HG03354 (cell line): ENCODE data around the gene NFASC.

ENCODE experiments used
- ATAC-seq: cut with Tn5 transposase; IDR thresholded peaks from one replicate; pipeline ENCODE4 v1.9.1; 2021; ENCODE audit warnings: mild to moderate bottlenecking; ENCODE audit not compliant: unreplicated experiment, poor library complexity, severe bottlenecking

NFASC gene

DNA sequence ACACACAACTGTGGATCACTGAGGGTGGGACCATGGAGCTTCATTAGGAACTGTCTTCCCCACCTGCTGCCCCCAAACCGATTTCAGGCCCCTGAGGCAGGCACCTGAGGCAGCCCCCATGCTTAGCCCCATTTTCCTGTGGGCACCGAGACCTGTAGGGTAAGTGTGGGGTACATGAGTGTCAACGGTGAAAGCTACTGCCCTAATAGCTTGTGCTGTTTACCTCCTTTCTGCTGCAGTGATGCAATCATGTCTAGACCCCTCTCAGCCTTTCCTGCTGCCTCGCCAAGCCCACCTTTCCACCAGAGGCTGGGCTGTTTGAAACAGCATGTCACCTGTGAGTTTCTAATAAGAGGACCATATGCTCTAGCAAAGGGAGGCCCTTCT, 53.0 kb downstream of the NFASC start:
- ATAC-seq = no peak

DNA sequence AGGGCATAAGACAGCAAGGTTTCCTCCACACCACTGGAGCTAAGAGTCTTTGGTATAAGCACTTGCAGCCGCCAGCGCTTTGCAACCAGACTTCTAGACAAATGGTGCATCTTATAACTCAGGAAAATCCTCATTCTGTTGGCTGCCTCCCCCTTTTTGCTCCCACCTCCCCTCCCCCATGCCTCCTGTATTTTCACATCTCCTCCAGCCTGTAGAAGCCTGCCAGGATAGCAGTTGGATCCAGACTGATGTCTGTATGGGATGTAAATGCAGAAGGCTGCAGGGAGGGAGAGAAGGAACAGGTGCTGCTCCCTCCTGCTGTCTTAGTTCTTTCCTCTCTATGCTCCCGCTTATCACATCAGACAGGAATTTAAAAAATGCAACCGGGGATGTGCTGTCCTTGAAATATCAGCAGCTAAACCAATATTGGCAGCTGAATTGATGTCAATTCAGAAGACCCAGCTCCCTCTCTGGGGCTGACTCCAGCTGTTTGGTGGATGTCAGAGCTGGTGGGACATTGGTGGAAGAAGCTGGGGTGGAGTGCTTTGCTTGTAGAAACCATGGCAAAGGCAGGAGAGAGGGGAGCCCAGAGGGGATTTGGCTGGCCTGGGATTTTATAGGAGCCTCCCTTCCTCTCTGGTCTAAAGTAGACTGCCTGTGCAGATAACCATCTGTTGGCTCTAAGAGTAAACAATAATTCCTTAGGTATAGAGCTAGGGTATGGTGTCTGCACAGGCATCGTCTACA, 53.5 kb downstream of the NFASC start:
- no peak for ATAC-seq

DNA sequence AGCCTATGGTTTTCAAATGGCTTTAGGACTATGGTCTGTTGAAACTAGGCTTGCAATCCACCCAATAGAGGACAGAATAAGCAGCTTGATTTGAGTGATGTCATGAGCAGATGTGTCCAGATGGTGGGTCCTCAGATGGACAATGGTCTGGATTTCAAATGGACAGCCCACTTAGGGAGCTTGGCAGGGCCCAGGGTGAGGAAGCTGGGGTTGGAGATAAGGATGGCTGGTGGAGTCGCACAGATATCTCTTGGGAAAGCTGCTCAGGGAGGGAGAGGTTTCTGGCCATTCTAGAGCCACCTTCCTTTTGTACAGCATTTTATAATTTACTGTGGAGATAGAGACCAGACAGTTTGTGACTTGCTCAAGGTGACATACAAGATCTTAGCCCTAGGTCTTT, 55.0 kb downstream of the NFASC start:
- ATAC-seq = no peak

DNA sequence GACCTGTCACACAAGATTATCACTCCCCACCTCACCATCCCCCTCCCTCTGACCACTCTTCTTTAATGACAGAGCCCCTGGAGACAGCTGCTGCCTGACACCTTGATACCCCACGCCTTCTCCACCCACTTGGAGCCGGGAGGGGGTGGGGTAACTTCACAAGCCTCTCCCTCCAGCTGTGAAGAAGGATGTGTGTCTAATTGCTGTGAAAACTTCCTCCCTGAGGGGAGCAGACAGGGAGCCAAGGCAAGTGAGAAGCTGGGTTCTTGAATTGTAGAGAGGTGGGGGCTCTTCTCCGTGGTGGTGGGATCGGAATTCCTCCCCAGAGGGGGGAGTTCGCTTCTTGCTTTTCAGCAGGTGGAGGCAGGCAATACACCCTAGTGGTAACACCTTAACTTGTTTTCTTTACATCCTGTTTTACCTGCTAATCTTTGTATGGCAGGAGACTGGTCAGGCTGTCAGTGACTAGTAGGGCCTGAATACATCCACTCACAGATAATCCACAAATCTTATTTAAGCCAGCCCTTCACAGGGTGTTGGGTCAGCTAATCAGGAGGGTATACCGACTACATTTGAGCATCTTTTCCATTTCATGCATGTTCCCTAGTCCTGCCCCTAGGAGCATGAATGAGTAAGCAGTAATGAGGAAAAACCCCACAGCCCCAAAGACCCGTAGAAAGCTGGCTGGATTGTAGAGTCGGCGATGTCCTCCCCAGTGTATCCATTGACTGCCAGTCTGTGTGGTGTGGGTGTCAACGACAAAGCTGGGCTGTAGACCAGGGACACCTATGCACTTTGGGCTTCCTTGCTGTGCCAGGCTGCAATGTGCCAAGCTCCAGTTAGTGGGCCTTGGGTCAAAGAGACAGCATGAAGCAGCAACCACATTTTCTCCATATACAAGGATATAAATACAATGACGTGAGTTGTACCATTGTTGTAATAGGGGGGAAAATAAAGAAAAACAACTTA, 57.3 kb downstream of the NFASC start:
- ATAC-seq = no peak

DNA sequence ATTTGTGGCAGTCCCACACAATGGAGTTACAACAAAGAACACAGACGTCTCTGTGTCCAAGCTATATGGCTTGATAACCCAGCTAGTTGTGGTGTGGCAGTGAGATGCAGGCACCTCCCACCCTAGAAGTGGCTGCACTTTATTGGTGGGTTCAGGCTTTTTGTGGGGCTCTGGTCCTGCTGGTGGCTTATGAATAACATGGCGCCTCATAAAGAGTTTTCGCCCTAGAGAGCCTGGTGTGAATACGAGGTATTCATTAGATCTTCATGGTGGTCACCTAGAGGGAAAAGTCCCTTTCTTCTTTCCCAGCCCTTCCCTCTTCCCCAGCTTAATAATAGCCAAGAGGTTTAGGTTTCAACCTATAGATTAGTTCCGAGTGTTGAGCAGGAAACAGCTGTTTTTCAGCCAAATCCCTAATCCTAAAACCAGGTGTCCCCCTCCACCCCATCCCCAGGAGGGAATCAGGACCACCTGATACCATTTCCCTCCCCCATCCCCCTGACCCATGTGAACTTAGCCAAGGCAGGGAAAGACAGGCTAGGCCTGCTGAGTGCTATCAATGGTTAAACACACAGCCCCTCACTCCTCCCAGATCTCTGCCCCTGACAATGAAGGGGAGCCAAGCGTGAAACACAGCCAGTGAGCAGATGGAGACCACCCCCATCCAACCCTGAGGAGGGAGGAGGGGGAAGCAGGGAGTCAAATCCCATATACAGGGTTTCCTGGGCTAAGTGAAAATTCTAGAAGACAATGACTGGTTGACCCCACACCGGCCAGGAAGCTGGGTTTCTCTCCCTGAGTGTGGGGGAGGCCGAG, 58.2 kb downstream of the NFASC start:
- no peak for ATAC-seq

DNA sequence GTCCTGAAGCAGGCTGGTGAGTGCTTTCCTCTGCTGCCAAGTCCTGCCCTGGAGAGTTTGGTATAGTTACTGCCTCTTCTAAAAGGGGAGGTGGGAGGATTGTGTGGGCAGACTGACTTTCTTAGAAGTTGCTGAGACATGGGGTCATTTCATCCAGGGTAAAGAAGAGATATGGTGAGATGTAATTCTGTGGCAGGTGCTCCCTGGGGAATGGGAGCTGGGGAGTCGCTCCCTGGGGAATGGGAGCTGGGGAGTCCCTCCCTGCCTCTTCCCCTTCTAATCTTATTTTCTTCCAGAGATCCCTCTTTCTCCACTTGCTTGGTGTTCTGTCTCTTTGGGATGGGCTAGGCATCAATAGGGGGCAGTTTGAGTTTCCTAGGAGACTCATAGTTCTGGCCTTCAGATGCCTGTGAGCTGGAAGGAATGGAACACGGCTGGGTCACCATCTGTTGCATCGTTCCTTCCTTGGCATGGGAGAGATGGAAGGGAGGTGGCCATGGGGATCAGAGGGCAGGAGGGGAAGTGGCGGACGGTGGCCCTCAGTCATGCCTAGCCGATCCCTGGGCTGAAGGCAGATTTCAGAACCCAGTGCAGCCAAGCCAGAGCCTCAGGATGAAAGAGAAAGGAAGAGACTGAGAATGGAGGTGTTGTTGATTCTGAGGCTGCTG, 59.0 kb downstream of the NFASC start:
- ATAC-seq = no peak

DNA sequence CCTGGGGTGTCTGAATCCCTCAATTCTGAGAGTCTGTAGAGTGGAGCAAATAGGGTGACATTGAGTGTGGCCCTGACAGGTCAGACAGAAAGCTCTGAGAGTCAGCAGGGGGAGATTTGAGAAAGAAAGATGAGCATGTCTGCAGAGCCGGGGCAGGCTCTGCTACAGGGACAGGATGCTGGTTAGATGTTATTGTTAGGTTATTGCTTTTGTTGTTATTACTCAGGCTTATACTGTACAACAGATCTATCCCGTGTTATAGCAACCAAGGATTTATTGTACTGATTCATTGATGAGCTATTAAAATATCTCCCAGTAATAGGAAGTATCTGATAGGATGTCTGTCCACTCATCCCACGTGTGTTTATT, 59.5 kb downstream of the NFASC start:
- no peak for ATAC-seq

DNA sequence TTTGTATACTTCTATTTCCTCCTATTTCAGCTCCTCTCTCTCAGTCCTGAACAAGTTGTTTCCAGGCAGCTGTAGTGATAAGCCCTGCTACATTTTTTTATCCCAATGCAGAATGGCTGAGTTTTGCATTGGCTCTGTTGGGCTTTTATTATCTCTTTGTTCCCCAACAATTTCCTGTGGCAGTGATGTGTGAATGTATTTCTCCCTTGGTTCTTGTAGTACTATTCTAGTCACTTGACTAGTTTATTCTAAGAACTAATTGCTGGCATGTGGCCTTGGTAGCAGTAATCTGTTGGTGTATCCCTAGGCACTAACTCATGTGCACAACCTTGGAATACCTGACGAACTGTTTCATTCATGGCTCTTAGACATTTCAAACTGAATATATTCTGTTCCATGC, 60.7 kb downstream of the NFASC start:
- no peak for ATAC-seq

DNA sequence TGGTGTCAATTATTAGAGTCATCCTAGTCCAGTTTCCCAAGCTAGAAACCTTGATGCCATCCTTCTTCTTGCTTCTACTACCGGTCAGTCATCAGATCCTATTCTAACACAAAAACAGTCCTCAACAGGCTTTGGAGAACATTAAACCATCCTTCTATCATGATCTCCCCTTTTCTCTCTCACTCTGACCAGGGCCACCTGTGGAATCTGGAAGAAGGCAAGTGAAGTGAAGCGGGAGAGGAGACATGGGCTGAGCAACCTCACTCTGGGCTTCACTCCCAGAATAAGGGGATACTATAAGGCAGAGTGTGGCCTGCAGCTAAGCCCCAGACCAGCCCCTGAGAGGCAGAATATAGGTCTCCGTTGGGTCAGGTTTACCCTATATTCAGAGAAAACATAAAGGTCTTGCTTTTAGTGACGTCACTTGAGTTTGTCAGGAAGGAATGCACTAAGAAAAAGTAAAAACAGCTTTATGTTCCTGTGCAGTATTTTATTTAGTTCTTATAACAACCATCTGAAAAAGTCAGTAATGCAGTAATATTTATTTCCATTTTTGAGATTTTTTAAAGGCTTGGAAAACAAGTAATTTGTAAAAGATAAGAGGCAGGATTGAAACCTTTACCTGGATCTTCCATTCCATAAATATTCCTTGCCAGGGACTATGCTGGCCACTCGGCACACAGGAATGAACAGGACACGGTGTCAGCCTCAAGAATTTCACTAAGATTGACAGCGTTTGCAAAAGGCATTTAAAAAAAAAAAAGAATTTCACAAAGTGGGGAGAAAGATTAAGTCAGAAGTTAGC, 61.3 kb downstream of the NFASC start:
- ATAC-seq = no peak

DNA sequence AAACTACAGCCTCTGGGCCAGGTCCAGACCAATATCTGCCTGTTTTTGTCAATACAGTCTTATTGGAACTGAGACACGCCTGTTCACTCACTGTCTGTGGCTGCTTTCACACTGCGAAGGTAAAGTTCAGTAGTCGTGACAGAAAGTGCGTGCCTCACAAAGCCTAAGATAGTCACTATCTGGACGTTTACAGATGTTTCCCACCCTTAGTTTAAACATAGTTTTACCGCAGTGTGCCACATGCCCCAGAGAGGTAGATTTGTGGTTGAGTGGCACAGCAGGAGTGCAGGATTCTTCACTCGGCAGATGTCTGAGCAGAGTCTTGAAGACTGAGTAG, 61.9 kb downstream of the NFASC start:
- ATAC-seq = no peak

DNA sequence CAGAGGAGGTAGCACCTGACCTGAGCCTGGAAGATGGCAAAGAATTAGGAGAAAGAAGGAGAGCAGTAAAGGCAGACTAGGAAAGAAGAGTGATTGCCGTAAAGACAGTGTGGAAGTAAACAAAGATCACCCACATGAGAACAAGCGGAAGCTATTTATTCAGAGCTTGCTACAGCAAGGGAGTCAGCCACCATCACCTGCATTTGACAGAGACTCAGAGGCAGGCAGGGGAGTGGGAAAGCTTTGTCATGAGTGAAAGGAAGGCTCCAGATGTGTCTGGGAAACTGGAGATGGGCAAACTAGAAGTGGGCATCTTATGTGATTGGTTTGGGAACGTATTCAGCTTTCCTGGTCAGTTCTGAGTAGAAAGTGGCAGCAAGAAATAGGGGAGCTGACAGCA, 64.5 kb downstream of the NFASC start:
- no peak for ATAC-seq

DNA sequence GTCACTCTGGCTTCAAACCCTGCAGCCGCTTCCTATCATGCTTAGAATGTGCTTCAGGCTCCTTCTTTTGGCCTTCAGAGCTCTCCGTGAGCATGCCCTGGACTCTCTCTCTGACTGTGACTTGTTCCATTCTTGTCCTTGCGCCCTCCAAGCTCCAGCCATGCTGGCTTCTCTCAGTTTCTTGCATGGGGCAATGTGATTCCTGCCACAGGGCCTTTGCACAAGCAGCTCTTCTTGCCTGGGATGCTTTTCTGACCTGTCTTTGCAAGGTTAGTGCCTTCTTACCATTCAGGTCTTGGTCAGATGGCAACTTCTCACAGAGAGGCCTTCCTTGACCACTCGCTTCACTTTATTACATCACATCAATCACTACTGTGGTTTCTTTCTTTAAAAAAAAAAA, 66.1 kb downstream of the NFASC start:
- ATAC-seq = no peak

DNA sequence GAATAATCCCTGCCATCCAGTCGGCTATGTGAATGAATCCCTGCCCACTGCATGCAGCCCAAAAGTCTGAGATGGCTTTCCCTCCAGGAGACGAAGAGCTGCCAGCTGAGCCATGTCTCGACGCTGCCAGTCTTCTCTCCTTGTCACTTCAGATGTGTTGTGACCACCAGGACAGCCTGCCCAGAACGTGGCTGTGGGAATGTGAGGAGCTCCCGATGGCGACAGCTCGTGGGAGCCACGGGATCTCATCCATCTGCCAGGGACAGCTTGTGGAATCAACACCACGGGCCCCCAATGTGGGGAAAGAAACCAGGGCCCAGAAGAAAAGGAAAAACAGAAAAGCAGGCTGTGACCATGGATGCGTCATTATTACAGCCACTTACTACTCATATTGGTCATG, 67.2 kb downstream of the NFASC start:
- no peak for ATAC-seq

DNA sequence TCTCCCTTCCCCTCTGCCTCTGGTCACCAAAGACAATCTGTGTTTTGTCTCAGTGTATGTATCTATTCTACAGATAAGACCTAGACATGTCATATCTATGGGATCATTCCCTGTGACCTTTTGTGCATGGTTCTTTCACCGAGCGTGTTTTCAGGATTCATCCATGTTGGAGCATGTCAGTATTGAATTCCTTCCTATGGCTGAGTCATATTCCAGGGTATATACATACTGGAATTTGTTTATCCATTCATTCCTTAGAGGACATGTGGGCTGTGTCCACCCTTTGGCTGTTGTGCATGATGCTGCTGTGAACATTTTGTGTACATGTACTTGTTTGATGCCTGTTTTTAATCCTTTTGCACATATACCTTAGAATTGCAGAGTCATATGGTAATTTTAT, 69.9 kb downstream of the NFASC start:
- no peak for ATAC-seq

DNA sequence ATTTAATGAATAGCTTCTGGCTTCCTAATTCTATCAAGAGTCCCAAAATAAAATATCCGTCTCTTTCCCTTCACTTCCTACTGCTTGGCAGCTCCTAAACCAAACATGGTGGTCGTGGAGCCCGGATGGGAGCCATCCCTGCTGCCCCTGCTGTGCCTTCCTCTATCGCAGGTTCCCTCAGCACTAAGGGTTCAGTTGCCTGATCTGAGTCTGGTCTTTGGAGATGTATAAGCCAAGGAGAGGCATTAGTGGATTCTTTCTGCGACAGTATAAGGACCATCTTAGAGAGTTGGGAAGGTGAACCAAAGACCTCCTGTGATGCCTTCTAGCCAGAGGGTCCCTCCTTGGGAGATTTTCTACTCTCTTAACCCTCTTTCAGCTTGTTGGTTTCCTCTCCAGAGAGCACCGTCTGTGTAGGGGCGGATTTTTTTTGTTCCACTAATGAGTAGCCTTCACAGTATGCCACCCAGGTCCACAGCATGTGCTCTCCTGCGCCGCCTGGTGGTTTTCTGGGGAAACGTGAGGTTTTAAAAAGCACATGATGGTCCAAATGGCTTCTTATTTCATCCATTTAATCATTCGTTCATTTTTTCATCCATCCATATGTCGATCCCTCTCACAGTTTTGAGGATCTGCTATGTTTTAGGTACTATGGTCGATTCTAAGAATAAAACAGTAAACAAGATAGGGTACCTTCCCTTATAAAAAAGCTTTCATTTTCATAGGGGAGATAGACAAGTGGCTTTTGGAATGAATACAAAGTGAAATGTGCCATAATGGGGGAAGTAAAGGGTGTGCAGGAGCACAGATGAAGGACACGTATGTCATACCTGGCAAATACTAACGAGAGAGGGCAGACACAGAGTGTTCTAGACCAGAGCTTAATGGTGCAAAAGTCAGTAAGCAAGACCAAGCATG, 71.0 kb downstream of the NFASC start:
- ATAC-seq = no peak

DNA sequence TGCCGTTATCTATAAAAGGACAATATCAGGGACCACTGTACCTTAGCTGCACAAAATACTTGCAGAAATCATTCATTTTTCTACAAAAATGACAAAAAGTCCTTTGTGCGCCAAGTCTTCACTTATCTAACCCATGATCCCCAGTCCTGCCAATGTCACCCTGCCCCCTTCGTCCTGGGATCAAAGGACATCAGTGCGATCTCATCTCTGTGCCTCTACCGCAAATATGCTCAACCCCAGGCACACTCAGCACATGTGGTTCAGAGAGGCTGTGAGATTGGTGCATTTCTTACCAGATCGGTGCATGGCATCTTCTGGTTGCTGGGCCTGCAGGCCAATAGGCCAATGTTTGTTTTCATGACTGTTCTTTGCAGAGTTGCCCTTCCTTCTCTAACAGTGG, 72.8 kb downstream of the NFASC start:
- no peak for ATAC-seq

DNA sequence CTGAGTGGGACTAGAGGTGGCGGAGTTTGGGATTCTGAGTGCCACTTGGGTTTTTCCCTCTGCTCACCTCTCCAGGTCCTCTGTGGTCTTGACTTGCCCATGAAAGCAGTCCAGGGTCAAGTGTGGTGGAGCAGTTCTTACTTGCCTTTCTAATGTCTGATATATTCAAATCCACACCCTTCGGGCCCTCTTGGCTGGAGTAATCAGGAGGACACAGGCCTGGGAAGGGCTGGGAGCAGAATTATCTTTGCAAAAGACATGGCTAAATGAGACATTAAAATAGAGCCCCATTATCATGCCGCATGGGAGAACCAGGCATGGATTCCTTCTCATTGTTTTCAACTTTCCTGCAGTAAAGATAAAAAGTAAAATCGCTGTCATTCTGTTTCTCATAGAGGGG, 74.0 kb downstream of the NFASC start:
- ATAC-seq = no peak

DNA sequence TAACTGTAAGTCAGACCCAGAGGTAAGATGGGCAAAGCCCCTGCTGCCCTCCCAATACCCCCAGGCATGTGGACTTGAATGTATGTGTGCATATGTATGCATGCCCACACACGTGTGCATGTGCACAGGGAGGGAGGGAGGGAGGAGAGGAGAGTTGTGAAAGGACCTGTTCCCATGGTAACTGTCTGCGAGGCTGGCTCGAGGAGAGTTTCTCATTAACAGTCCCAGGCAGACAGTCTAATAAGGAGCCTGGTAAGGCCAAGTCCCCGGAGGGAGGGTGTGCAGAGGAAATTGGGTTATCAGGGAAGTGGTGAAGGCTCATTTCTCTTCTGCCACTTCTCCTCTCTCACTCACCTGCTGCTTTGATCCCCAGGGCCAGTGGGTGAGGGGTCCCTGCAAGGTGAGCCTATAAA, 74.9 kb downstream of the NFASC start:
- peak; percentile 53 for ATAC-seq
